CD14-positive monocyte (primary cell): Measurements from ENCODE around the gene SP100. TPM values are rescaled to one million over a fixed set of nuclear protein-coding genes. Genes with fewer than 3 reads are reported as not detected.

ENCODE experiments used
- DNase-seq, 3 donors: peaks; one replicate each; pipeline ENCODE4 v3.0.0-alpha.2; 2011 to 2022
- H2AFZ ChIP-seq: 2 replicates; pipeline ENCODE4 v1.6.0; 2012; ENCODE audit warnings: mild to moderate bottlenecking, low read depth, low read length, inconsistent platforms; ENCODE audit not compliant: insufficient read depth, poor library complexity, severe bottlenecking
- H3K27ac ChIP-seq, 2 donors: 1 replicate in 1 of 2; 2 replicates in 1 of 2; pipeline ENCODE4 v1.5.1; 2012 to 2013; ENCODE audit warnings: low read length in 2 of 2, control low read depth in 1 of 2, inconsistent platforms in 1 of 2, low read depth in 1 of 2, mild to moderate bottlenecking in 1 of 2
- H3K27me3 ChIP-seq, 2 donors: one replicate each; pipeline versions ENCODE4 v1.6.0 to v1.6.1; 2011 to 2013; ENCODE audit warnings: low read length in 2 of 2; ENCODE audit not compliant: control insufficient read depth in 2 of 2, insufficient read depth in 2 of 2
- H3K36me3 ChIP-seq, 2 donors: replicated peaks in 1 of 2; 1 replicate in 1 of 2; 2 replicates in 1 of 2; pipeline versions ENCODE4 v1.5.1 to v1.6.1; 2012 to 2013; ENCODE audit warnings: low read length in 2 of 2, control low read depth in 1 of 2, inconsistent platforms in 1 of 2, mild to moderate bottlenecking in 1 of 2; ENCODE audit not compliant: insufficient read depth in 2 of 2, control insufficient read depth in 1 of 2
- H3K4me1 ChIP-seq, 2 donors: 1 replicate in 1 of 2; 2 replicates in 1 of 2; pipeline versions ENCODE4 v1.5.1 to v1.6.1; 2012 to 2013; ENCODE audit warnings: low read length in 2 of 2, control low read depth in 1 of 2, inconsistent platforms in 1 of 2, mild to moderate bottlenecking in 1 of 2, moderate library complexity in 1 of 2; ENCODE audit not compliant: insufficient read depth in 2 of 2, control insufficient read depth in 1 of 2
- H3K4me2 ChIP-seq: replicated peaks from 2 replicates; pipeline ENCODE3; 2012; ENCODE audit warnings: low read length, moderate library complexity, mild to moderate bottlenecking; ENCODE audit not compliant: poor library complexity, severe bottlenecking; ENCODE audit errors: extremely low read depth
- H3K4me3 ChIP-seq, 3 experiments: fragments of 200-600 bp in 1 of 3; sonication (generic) in 1 of 3; replicated peaks in 1 of 3; 1 replicate in 2 of 3; 2 replicates in 1 of 3; pipeline ENCODE4 v1.5.1; 2011 to 2013; ENCODE audit warnings: low read length in 3 of 3, mild to moderate bottlenecking in 3 of 3, control low read depth in 2 of 3, low read depth in 2 of 3, inconsistent platforms in 1 of 3, moderate library complexity in 1 of 3
- H3K79me2 ChIP-seq: 2 replicates; pipeline ENCODE4 v1.6.0; 2012; ENCODE audit warnings: mild to moderate bottlenecking, control low read depth, inconsistent platforms, low read length, moderate library complexity; ENCODE audit not compliant: insufficient read depth
- H3K9ac ChIP-seq: 2 replicates; pipeline ENCODE4 v1.6.0; 2017; ENCODE audit warnings: low read length, mild to moderate bottlenecking; ENCODE audit not compliant: insufficient read depth, poor library complexity, severe bottlenecking
- H3K9me3 ChIP-seq, 2 donors: replicated peaks in 1 of 2; 1 replicate in 1 of 2; 2 replicates in 1 of 2; pipeline versions ENCODE4 v1.5.1 to v1.6.1; 2012 to 2013; ENCODE audit warnings: low read length in 2 of 2, control low read depth in 1 of 2; ENCODE audit not compliant: control insufficient read depth in 1 of 2, insufficient read depth in 1 of 2
- H4K20me1 ChIP-seq: 2 replicates; pipeline ENCODE4 v1.6.0; 2012; ENCODE audit warnings: mild to moderate bottlenecking, low read length, control low read depth, moderate library complexity; ENCODE audit not compliant: insufficient read depth
- H3K27ac Mint-ChIP-seq, 7 donors: one replicate each; pipeline ENCODE4 v1.8.0; 2020; ENCODE audit warnings: mild to moderate bottlenecking in 7 of 7, mixed read lengths in 7 of 7, moderate library complexity in 6 of 7, inconsistent platforms in 2 of 7
- H3K27me3 Mint-ChIP-seq, 3 donors: one replicate each; pipeline ENCODE4 v1.8.0; 2021 to 2022; ENCODE audit warnings: low read depth in 3 of 3, mild to moderate bottlenecking in 3 of 3, mixed read lengths in 3 of 3, moderate library complexity in 3 of 3, inconsistent platforms in 1 of 3
- H3K36me3 Mint-ChIP-seq, 2 donors: one replicate each; pipeline ENCODE4 v1.8.0; 2020; ENCODE audit warnings: mixed read lengths in 2 of 2, inconsistent platforms in 1 of 2, mild to moderate bottlenecking in 1 of 2
- H3K4me1 Mint-ChIP-seq: one replicate; pipeline ENCODE4 v1.8.0; 2020; ENCODE audit warnings: mild to moderate bottlenecking, mixed read lengths
- H3K4me3 Mint-ChIP-seq, 2 donors: one replicate each; pipeline ENCODE4 v1.8.0; 2020; ENCODE audit warnings: mild to moderate bottlenecking in 2 of 2, mixed read lengths in 2 of 2, moderate library complexity in 1 of 2
- H3K9me3 Mint-ChIP-seq, 7 donors: one replicate each; pipeline ENCODE4 v1.8.0; 2020 to 2022; ENCODE audit warnings: mixed read lengths in 7 of 7, mild to moderate bottlenecking in 6 of 7, moderate library complexity in 6 of 7, inconsistent platforms in 2 of 7
- WGBS: methylation state at CpG from one replicate; pipeline ENCODE4 v1.1.5; 2013; ENCODE audit warnings: missing lambda C conversion rate; ENCODE audit not compliant: insufficient coverage; 5-methylcytosine and 5-hydroxymethylcytosine counted together
- intact Hi-C, 2 donors: fragments of 100-400 bp; cut with micrococcal nuclease; formaldehyde crosslinking; loops; one replicate each; pipeline versions ENCODE4 v1.15.0 to v1.15.1; 2023
- polyA plus RNA-seq, 3 donors: library from polyadenylated mRNA; depleted of rRNA in 1 of 3; unstranded in 2 of 3; stranded (reverse) in 1 of 3; fragments of 300-500 nt in 2 of 3; fragments of >200 nt in 1 of 3; fragmentation: Illumina TruSeq in 2 of 3; gene quantifications; 1 replicate in 2 of 3; 2 replicates in 1 of 3; pipeline ENCODE4 v1.2.3, GENCODE V29; 2012 to 2021
- TF ChIP-seq, protein P1 (sequence below): fragments of 200-600 bp; IDR thresholded peaks from one replicate; pipeline ENCODE4 v1.8.0; 2022; ENCODE audit warnings: antibody characterized with exemption, mild to moderate bottlenecking

The SP100 gene
- polyA plus RNA-seq, 3 donors: 68.1 to 101 (median 97.4) TPM

DNA sequence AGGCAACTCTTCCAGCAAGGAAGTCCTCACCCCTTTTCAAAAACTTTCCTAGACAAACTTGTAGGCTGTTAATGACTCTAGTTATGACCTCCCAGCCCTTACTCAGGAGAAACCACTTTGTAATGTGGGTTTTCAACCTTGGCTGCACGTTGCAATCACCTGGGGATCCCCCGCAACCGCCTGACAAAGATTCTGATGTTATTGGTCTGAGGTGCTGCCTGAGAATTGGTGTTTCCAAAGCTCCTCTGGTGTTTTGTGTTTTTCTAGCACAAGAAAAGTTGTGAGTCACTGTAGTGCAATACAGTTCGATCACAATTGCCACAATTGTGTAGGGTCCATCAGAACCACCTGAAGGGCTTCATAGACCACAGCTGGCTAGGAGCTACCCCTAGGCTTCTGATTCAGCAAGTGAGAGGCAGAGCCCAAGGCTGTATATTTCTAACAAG lies 121.6 kb downstream of the SP100 start:
- Mint-ChIP-seq H3K4me3 (no peak overlapping the region), H3K9me3 (peaks cover 0 to 2% (median 0%) of the 10 kb centered on the region in 7 donors), H3K4me1 (no peaks in the 10 kb centered on the region), H3K27me3 (peaks cover 0 to 2% (median 0%) of the 10 kb centered on the region in 3 donors), H3K36me3 (peaks cover 29 to 37% of the 10 kb centered on the region in 2 donors), H3K27ac (no peak overlapping the region)
- intact Hi-C loops: no loop called here
- Histone ChIP-seq H2AFZ (no peak overlapping the region), H3K9ac (no peak overlapping the region), H4K20me1 (no peaks in the 10 kb centered on the region), H3K9me3 (no peaks in the 10 kb centered on the region), H3K79me2 (no peaks in the 10 kb centered on the region), H3K27me3 (no peaks in the 10 kb centered on the region), H3K36me3 (peaks cover 19 to 35% of the 10 kb centered on the region in 2 donors), H3K4me1 (no peaks in the 10 kb centered on the region), H3K4me3 (no peak overlapping the region), H3K27ac (no peak overlapping the region), H3K4me2 (no peak overlapping the region)
- WGBS: 85% methylated on average over 1 of the region's 4 CpGs
- DNase-seq: no peak
- TF ChIP-seq, protein P1, sequence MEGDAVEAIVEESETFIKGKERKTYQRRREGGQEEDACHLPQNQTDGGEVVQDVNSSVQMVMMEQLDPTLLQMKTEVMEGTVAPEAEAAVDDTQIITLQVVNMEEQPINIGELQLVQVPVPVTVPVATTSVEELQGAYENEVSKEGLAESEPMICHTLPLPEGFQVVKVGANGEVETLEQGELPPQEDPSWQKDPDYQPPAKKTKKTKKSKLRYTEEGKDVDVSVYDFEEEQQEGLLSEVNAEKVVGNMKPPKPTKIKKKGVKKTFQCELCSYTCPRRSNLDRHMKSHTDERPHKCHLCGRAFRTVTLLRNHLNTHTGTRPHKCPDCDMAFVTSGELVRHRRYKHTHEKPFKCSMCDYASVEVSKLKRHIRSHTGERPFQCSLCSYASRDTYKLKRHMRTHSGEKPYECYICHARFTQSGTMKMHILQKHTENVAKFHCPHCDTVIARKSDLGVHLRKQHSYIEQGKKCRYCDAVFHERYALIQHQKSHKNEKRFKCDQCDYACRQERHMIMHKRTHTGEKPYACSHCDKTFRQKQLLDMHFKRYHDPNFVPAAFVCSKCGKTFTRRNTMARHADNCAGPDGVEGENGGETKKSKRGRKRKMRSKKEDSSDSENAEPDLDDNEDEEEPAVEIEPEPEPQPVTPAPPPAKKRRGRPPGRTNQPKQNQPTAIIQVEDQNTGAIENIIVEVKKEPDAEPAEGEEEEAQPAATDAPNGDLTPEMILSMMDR: no peak

DNA sequence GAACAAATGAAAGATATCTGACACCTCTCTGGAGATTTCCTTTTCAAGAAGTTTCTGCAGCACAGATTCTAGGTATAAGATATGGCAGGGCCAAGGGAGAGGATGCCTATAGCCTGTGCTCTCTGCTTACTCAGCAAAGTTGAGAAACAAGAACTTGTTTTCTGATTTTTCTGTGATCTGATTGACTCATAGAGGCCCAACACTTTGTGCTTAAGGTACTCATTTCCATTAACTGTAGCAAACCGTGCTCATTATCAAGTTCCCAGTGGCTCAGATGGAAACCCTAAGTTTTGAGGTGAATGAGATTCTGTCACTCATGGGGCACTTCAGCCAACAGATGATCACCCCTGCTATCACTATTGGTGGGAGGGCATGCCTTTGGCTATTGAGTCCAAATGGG lies 124.3 kb downstream of the SP100 start:
- Histone ChIP-seq H3K79me2 (no peaks in the 10 kb centered on the region), H3K36me3 (peaks cover 28 to 54% of the 10 kb centered on the region in 2 donors), H3K27ac (no peak overlapping the region), H4K20me1 (no peaks in the 10 kb centered on the region), H3K9me3 (no peaks in the 10 kb centered on the region), H3K9ac (no peak overlapping the region), H2AFZ (no peak overlapping the region), H3K27me3 (no peaks in the 10 kb centered on the region), H3K4me3 (no peak overlapping the region), H3K4me2 (no peak overlapping the region), H3K4me1 (no peaks in the 10 kb centered on the region)
- H3K27ac Mint-ChIP-seq: no peak overlapping the region
- H3K4me3 Mint-ChIP-seq: no peak overlapping the region
- peaks cover 0 to 2% (median 0%) of the 10 kb centered on the region in 3 donors for H3K27me3 Mint-ChIP-seq
- TF ChIP-seq, protein P1: no peak
- intact Hi-C loops: no loop called here
- H3K9me3 Mint-ChIP-seq: peaks cover 0 to 9% (median 3%) of the 10 kb centered on the region in 7 donors
- peaks cover 54 to 60% of the 10 kb centered on the region in 2 donors for H3K36me3 Mint-ChIP-seq
- no peak for DNase-seq
- 100% methylated on average over 1 of the region's 1 CpG for WGBS
- H3K4me1 Mint-ChIP-seq: no peaks in the 10 kb centered on the region
